Fibroblast of mammary gland (primary cell): Measurements from ENCODE around the gene AKAP13.

Experiments
- DNase-seq: peaks from one replicate; pipeline ENCODE4 v3.0.0-alpha.2; 2010; ENCODE audit warnings: low read depth
- H3K4me3 ChIP-seq: 2 replicates; pipeline ENCODE4 v1.5.1; 2011; ENCODE audit warnings: low read depth, mild to moderate bottlenecking, low read length, moderate library complexity; ENCODE audit not compliant: control insufficient read depth
- CTCF ChIP-seq: conservative IDR thresholded peaks from 2 replicates; pipeline ENCODE4 v1.5.1; 2011; ENCODE audit warnings: low read depth, low read length, inconsistent platforms; ENCODE audit not compliant: control insufficient read depth, insufficient read depth

The AKAP13 gene

GRCh38 chr15:85619992-85620689 is 239.7 kb downstream of the AKAP13 start:
- no peak for TF ChIP-seq CTCF
- H3K4me3 ChIP-seq = peak overlapping the region; percentile 70
- DNase-seq = no peak

DNA sequence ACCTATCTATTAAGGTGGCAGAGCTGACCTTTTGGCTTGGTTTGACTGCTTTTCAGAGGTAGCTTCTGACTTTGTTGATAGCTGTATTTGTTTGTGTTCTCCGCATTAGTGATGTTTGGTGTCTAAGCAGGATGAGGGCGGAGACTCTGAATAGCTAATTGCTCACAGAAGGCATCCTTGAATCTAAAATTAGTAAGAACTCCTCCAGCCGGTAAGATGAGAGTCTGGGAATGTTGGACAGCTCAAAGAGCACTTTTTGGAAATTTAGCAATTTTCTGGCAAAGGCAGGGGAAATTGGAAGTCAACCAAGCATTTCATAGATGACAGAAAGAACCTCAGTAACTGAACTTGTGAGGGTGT is 240.3 kb downstream of the AKAP13 start:
- peak overlapping the region; percentile 70 for H3K4me3 ChIP-seq
- DNase-seq = peak; percentile 93
- no peak for TF ChIP-seq CTCF

DNA sequence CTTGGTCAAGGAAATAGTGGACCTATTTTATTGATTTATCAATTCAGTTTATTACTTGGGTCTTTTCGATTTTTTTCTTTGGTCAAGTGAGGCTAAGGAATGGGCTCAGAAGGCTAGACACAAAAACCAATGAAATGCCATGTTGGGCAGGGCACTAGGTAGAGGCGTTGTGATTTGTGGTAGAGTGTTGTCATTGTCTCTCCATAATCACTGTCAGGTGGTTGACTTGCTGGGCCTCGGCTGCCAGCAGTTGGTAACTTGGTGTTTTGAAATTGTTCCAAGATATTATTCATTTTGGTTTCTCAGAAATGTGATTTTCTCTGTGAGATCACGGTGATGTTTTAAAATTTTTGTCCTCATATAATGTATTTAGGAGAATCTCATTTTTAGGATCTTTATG is 240.7 kb downstream of the AKAP13 start:
- TF ChIP-seq CTCF = no peak
- H3K4me3 ChIP-seq = peak overlapping the region; percentile 70
- peak; percentile 82 for DNase-seq

DNA sequence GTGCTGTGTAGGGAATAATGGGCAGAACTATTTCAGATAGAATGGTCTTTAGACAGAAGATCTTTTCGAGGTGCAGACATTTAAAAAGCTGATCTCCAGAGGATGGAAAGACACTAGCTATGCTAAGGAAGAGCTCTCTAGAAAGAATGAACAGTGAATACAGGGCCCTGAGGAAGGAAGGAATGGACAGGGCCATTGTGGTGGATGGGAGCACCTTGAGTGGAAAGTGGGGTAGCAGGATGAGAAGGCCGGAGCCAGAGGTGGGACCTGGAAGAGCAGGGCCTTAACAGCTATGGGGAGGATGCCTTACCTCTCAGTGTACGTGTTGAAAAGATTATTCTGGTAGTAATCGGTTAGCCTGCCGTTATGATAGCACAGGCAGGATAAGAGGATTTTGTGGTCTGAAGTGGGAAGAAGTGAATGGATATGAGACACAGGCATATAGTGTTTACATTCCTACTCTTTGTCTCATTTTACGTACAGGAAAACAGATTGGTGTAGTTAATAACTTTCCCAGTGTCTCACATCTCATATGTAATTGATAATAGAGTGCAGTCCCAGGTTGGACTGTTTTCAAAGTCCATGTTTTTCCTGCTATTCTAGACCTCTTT is 241.9 kb downstream of the AKAP13 start:
- H3K4me3 ChIP-seq = peak overlapping the region; percentile 70
- DNase-seq = peak; percentile 83
- TF ChIP-seq CTCF = no peak

- no peak overlapping the region for H3K4me3 ChIP-seq
- no peak for TF ChIP-seq CTCF
- DNase-seq = peak; percentile 55
These were observed 243.1 kb downstream of the AKAP13 start for GRCh38 chr15:85623315-85624049.

- no peak for TF ChIP-seq CTCF
- no peak overlapping the region for H3K4me3 ChIP-seq
- peak; percentile 74 for DNase-seq
These were observed 243.9 kb downstream of the AKAP13 start for GRCh38 chr15:85624291-85624801.
